Measurements from ENCODE around the gene SNRNP48. TPM values are rescaled to one million over a fixed set of nuclear protein-coding genes. Genes with fewer than 3 reads are reported as not detected.

SNRNP48 gene
- total RNA-seq, 1 experiment from 2014 or later, result 17.6 TPM

- TF ChIP-seq ZNF532 (CRISPR knock-in tag; IDR thresholded peaks at IDR 0.05; ENCODE audit: borderline replicate concordance) (no peak), GTF2I (CRISPR knock-in tag; conservative IDR thresholded peaks at IDR 0.05) (no peak), NFYB (CRISPR knock-in tag; conservative IDR thresholded peaks at IDR 0.05; ENCODE audit: low read depth) (no peak), ETV6 (CRISPR knock-in tag; IDR thresholded peaks at IDR 0.05) (no peak), MAX (CRISPR knock-in tag; IDR thresholded peaks at IDR 0.05) (no peak), AFF4 (CRISPR knock-in tag; IDR thresholded peaks at IDR 0.05; ENCODE audit: borderline replicate concordance) (no peak), NR3C1 (CRISPR knock-in tag; conservative IDR thresholded peaks at IDR 0.05; ENCODE audit: low read depth) (no peak)
Observed at GRCh38 chr6:7628909-7629308, 38.9 kb downstream of the SNRNP48 start (continued).

GRCh38 chr6:7629321-7629720 lies 39.3 kb downstream of the SNRNP48 start:
- no peak for ATAC-seq
- ChIA-PET POLR2A (no interaction called here), CTCF (interaction anchor here (0.7 kb wide), 1 partner anchor 13 kb away, joined by 3 read pairs; no protein-coding TSS in a partner anchor)
- no peak overlapping the region for H3K4me3 Mint-ChIP-seq
- no peak for DNase-seq (ENCODE audit: low spot score)
- peaks cover 12% of the 10 kb centered on the region for H3K4me1 Mint-ChIP-seq
- no peak overlapping the region for H3K27ac Mint-ChIP-seq
- no peaks in the 10 kb centered on the region for H3K36me3 Mint-ChIP-seq
- H3K9me3 Mint-ChIP-seq, result no peaks in the 10 kb centered on the region; the same call in 1 of the 2 replicates
- H3K27me3 Mint-ChIP-seq (ENCODE audit: low read depth), result no peaks in the 10 kb centered on the region; the same call in 1 of the 2 replicates
- TF ChIP-seq E2F4 (CRISPR knock-in tag; IDR thresholded peaks at IDR 0.05; ENCODE audit: borderline replicate concordance, low read depth), result no peak
- no peak for TF ChIP-seq MYBL2 (CRISPR knock-in tag; IDR thresholded peaks at IDR 0.05)
- TF ChIP-seq NFE2L1 (CRISPR knock-in tag; IDR thresholded peaks at IDR 0.05), result no peak
- TF ChIP-seq ZNF532 (CRISPR knock-in tag; IDR thresholded peaks at IDR 0.05; ENCODE audit: borderline replicate concordance), result no peak
- TF ChIP-seq TEAD1 (CRISPR knock-in tag; IDR thresholded peaks at IDR 0.05), result no peak
- TF ChIP-seq E2F1 (CRISPR knock-in tag; IDR thresholded peaks at IDR 0.05), result no peak
- TF ChIP-seq NR3C1 (CRISPR knock-in tag; conservative IDR thresholded peaks at IDR 0.05; ENCODE audit: low read depth), result no peak
- no peak for TF ChIP-seq CREB1 (CRISPR knock-in tag; IDR thresholded peaks at IDR 0.05)
- TF ChIP-seq ZBTB43 (CRISPR knock-in tag; IDR thresholded peaks at IDR 0.05), result no peak
- no peak for TF ChIP-seq SMAD3 (CRISPR knock-in tag; IDR thresholded peaks at IDR 0.05; ENCODE audit: borderline replicate concordance)
- TF ChIP-seq USF2 (CRISPR knock-in tag; IDR thresholded peaks at IDR 0.05), result no peak
- no peak for TF ChIP-seq FOXJ3 (CRISPR knock-in tag; IDR thresholded peaks at IDR 0.05; ENCODE audit: borderline replicate concordance)
